ENCODE data around the gene VANGL2. TPM values are rescaled to one million over a fixed set of nuclear protein-coding genes. Genes with fewer than 3 reads are reported as not detected.

The VANGL2 gene
- total and polyA plus RNA-seq, 2 of the 8 experiments (the other 6 are each of a cell fraction or from before 2014, with no cell fraction given): 62.5 to 118 TPM

GRCh38 chr1:160403244-160403643 is 2.9 kb downstream of the VANGL2 start:
- Histone ChIP-seq H3K23ac (ENCODE audit: insufficient read length) (no peak overlapping the region), H2BK120ac (replicated peaks; ENCODE audit: low read depth, low read length) (no peak overlapping the region), H3K23me2 (ENCODE audit: low read depth, low read length) (peaks cover 10% of the 10 kb centered on the region), H2BK15ac (ENCODE audit: low read length) (no peak overlapping the region), H4K20me1 (replicated peaks in 1 of 2; ENCODE audit: control insufficient read depth in 1 of 2, insufficient read depth in 2 of 2, low read length in 2 of 2) (peaks cover 2 to 15% of the 10 kb centered on the region in 2 experiments), H4K8ac (ENCODE audit: extremely low read depth, insufficient read depth, low read length) (no peak overlapping the region), H3K56ac (replicated peaks; ENCODE audit: insufficient read length, low read depth, low read length) (no peak overlapping the region), H4K5ac (ENCODE audit: insufficient read length, low read depth, low read length) (no peak overlapping the region), H3K4me3 (ENCODE audit: extremely low read depth in 1 of 4, insufficient read depth in 2 of 4, low read depth in 3 of 4, low read length in 4 of 4) (0 out of 8 replicates have a peak overlapping the region, but pooled peaks of 1 of the 4 experiments have one; percentile 90), H4K91ac (replicated peaks; ENCODE audit: insufficient read length, low read length) (no peak overlapping the region), H2BK12ac (ENCODE audit: low read depth, low read length) (no peak overlapping the region), H3K4me2 (ENCODE audit: insufficient read depth in 1 of 2, low read depth in 2 of 2, low read length in 2 of 2) (peak overlapping the region; percentile 98; a peak in 3 of 4 replicates), H3K9me3 (ENCODE audit: insufficient read depth in 2 of 2, low read depth in 1 of 2, low read length in 1 of 2) (no peaks in the 10 kb centered on the region), H2AFZ (ENCODE audit: low read length) (no peak overlapping the region), H3K27ac (ENCODE audit: low read depth, low read length) (0 out of 2 replicates have a peak overlapping the region, but pooled peaks have one; percentile 6), H2BK5ac (ENCODE audit: low read depth, low read length) (no peak overlapping the region), H3K9ac (replicated peaks in 1 of 4; ENCODE audit: extremely low read depth in 1 of 4, low read depth in 3 of 4, low read length in 3 of 4) (no peak overlapping the region), H3K4me1 (replicated peaks in 1 of 4; ENCODE audit: control insufficient read depth in 3 of 4, insufficient read depth in 4 of 4, low read length in 3 of 4) (peaks cover 16 to 45% (median 32%) of the 10 kb centered on the region in 4 experiments), H3K79me1 (ENCODE audit: low read depth, low read length) (peaks cover 26% of the 10 kb centered on the region), H3K79me2 (ENCODE audit: control insufficient read depth in 1 of 2, insufficient read depth in 2 of 2, low read length in 2 of 2) (peaks cover 21 to 73% of the 10 kb centered on the region in 2 experiments), H3K14ac (ENCODE audit: insufficient read length) (no peak overlapping the region), H3K18ac (ENCODE audit: extremely low read depth, low read length) (no peak overlapping the region), H2BK20ac (ENCODE audit: low read length) (no peak overlapping the region), H3K36me3 (ENCODE audit: control insufficient read depth in 2 of 4, insufficient read depth in 4 of 4, low read length in 3 of 4) (no peaks in the 10 kb centered on the region), H3K4ac (replicated peaks; ENCODE audit: insufficient read length, low read depth, low read length) (no peak overlapping the region), H3K27me3 (replicated peaks in 1 of 4; ENCODE audit: control insufficient read depth in 3 of 4, extremely low read depth in 1 of 4, insufficient read depth in 3 of 4, low read length in 3 of 4) (no peaks in the 10 kb centered on the region), H2AK5ac (ENCODE audit: low read depth, low read length) (no peak overlapping the region)
- no peak for DNase-seq (ENCODE audit: low read depth in 1 of 2, low spot score in 2 of 2)
- WGBS, 2 experiments (ENCODE audit: extremely low coverage in 1 of 2, insufficient coverage in 1 of 2, insufficient read length in 1 of 2, insufficient replicate concordance in 2 of 2, low coverage in 1 of 2, low lambda C conversion rate in 2 of 2, missing lambda C conversion rate in 1 of 2): 72% methylated on average over 3 of the region's 3 CpGs; no CpG with 5 or more reads in 1 of the 2 experiments
- no peak for FAIRE-seq
- ChIA-PET CTCF (ENCODE audit: partially characterized antibody) (interaction anchor here (0.5 to 1.4 kb wide), 3 partner anchors 11 to 241 kb away, joined by 3 to 4 read pairs (median 3); no protein-coding TSS in a partner anchor), POLR2A (ENCODE audit: partially characterized antibody) (interaction anchor here (1.4 kb wide), 1 partner anchor 12 kb away, joined by 4 read pairs; no protein-coding TSS in a partner anchor)
- TF ChIP-seq PHF8 (conservative IDR thresholded peaks at IDR 0.05; ENCODE audit: low read depth, low read length) (no peak), TCF12 (IDR thresholded peaks at IDR 0.05; ENCODE audit: low read depth, low read length) (no peak), KDM1A (IDR thresholded peaks at IDR 0.05; ENCODE audit: borderline replicate concordance, low read length) (no peak), MAFK (IDR thresholded peaks at IDR 0.05; ENCODE audit: low read depth, low read length) (no peak), CTBP2 (IDR thresholded peaks at IDR 0.05; ENCODE audit: borderline replicate concordance, insufficient read depth, insufficient read length, low read length) (no peak), KDM5A (IDR thresholded peaks at IDR 0.05; ENCODE audit: low read length) (no peak), ASH2L (IDR thresholded peaks at IDR 0.05; ENCODE audit: low read length) (no peak), JUND (IDR thresholded peaks at IDR 0.05; ENCODE audit: low read length) (no peak), USF2 (IDR thresholded peaks at IDR 0.05; ENCODE audit: low read length) (no peak), SIRT6 (IDR thresholded peaks at IDR 0.05; ENCODE audit: low read length) (no peak), CBX8 (IDR thresholded peaks at IDR 0.05; ENCODE audit: borderline replicate concordance, low read depth, low read length) (no peak), SUZ12 (IDR thresholded peaks at IDR 0.05; ENCODE audit: low read length) (no peak)
